Stromal cell of bone marrow (primary cell): ENCODE data around the gene CPB1.
A peak's percentile ranks its signal among the peaks of the same experiment; 100 is the strongest.

Experiments used
- DNase-seq: peaks from one replicate; pipeline ENCODE4 v3.0.0-alpha.2; 2012; ENCODE audit warnings: low read depth

CPB1 gene

DNA sequence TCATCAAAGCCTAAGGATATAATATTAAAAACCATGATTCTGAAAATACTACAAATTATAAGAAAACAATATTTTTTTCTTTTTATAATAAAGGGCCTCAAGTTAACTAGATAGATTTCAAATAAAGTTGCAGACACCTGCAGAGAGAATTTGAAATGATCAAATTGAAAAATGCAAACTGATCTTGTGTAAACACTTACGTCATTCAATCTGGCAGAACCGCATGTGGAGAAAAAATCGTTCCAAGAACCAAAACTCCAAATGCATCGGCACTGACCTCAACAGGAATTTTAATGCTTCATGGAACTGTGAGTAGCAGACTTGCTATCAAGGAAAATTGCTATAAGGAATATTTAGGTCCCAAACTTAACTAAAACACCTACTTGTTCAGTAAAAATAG is 54.7 kb downstream of the CPB1 start:
- DNase-seq, result peak; percentile 54

DNA sequence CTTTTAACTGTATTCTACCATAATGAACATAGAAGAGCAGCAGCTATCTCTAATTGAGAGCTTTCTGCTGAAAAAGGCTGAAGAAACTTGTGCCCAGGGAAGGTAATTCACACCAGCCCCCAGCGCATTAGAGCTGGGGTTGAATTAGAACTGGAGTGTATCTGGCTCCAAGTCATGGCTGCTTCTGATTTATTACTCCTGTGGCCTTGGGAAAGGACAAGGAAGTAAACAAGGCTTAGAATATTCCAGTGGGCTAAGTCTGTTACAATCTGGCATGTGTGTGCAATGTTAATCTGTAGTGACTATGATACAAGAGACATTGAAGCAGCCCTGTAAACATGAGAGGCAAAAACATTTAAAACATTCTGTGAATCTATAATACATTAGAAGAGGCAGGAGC is 55.6 kb downstream of the CPB1 start:
- no peak for DNase-seq

DNA sequence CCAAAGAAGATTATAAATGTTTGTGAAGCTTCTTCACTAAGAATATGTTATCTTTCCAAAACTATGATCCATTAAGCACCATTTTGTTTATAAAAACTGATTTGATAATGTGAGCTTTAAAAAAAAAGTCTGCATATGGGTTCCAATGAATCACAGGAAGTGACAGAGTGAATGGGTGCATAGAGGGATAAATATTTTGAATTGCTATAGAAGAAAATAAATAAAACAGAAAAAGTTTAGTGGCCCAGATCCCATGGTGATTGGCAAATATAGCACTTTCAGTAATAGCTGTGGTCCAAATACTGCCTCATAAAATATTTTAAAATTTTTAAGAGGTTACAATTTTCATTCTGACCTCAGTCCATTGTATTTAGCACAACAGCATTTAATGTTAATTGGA is 56.6 kb downstream of the CPB1 start:
- no peak for DNase-seq

DNA sequence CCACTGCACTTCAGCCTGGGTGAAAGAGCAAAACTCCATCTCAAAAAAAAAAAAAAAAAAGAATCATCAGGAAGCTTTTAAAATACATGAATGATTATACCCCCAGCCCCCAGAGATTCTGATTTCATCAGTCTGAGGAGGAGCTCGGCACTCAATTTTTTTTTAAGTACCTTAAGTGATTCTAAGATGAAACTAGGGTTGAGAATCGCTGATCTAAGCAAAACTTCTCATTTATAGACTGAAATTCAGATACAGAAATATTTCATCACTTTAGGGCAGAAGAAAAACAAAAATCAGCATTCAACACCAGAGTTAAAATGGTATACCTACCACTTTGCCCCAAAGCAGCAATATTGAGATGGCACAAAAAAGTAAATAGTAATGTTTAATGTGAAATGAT is 62.2 kb downstream of the CPB1 start:
- DNase-seq, result no peak

DNA sequence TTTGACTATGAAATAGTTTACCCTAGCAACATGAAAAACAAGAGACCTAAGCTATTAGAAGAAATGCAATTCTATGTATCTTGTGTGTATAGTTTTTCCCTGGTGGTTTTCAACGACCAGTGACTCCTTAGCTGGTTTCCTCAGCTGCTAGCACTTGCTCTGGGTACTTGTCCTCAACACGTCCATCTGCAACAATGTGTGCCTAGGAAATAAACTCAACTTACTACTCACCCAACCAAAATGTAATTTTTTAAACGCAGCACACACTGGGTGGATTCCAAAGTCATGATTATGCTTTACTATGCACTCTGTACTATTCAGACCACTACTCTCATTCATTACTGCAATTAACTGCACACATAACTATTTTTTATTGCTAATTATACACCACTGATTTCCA is 68.5 kb downstream of the CPB1 start:
- DNase-seq, result no peak

DNA sequence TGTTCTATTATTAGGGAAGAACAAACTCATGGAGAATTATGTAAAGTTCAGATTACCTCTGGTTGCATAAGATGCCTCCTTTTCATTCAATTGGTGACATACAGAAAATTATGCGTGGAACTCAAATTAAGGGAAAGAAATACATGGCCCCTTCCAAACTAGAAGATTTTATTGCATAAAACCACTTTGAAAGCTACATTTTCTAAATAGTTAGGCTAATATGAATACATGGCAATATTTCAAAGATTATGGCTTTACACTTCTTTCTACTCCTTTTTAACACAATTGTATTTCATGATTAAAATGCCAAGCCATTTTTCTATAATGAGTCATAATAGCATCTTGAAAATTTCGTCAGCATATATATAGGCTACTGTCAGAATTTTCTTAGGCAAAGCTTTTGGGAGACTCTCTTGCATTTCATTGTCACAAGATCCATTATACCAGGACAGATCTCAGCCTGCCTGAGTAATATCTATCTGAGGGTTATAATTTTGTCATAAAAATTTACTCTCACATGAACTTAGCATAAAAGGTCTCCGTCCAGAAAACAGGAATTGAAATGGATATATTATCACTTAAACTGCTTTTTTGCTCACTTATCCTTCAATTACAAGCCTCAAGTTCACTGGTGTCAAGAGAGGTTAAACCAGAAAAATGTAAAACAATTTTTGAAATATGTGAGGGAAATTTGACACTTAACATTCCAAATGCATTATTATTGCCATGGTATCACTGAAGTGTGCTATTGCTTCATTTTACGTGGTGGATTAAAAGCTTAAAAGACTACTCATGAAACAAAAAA is 74.6 kb downstream of the CPB1 start:
- peak; percentile 31 for DNase-seq

DNA sequence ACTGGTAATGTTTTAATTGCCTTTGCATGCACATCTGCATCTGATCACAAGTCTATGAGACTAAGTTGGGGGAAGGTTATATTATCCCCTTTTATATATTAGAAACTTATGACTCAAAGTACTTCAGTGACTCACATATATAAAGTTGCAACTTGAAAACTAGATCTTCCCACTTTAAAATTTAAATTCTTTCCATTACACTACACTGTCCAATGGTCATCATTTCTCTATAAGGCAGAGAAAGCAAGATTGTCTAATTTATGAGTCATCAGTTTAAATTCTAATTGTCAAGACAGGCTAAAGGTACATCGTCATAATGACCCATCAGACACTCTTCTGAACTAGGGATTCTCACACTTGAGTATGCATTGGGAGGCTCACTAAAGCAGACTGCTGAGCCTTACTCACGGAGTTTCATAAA is 75.4 kb downstream of the CPB1 start:
- DNase-seq, result peak; percentile 21

DNA sequence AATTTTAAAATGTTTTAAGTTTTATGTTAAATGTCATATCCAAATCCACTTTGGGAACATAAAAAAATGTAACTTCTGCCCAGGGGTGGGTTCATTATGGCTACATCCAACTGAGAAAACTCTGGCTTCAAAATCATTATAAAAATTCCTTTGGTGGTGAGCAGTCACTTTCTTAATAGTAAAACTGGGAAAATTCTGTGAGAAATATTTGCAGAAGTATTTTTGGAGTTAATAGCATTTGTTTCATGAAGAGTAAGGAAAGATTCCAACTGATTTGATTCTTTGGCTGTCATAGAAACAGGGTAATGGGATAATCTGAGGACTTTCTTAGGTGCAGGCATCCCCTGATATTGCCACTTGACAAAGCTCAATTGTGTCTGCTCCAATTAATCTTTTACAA is 76.3 kb downstream of the CPB1 start:
- no peak for DNase-seq

DNA sequence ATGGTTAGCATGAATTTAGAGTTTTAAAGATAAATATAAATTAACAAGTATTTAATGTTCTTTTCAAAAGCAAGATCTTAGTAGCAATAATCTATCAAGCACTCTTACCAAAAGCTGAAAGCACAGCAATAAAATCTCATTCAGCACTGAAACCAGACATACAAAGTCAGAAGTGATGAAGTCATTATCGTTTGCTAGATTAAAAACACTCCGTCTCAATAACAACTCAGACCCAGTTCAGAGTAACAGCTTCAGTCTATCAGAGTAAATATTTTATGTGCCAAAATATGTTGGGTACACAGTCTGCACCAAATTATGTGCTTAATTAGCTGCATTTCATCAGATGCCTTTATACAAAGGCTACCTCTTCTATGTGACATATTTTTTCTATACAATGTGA is 79.1 kb downstream of the CPB1 start:
- no peak for DNase-seq
